GM21723 (cell line): Measurements from ENCODE around the gene FALEC.

Experiments used
- ATAC-seq: cut with Tn5 transposase; IDR thresholded peaks from one replicate; pipeline ENCODE4 v1.9.1; 2021; ENCODE audit warnings: mild to moderate bottlenecking, moderate library complexity; ENCODE audit not compliant: unreplicated experiment

Gene FALEC

DNA sequence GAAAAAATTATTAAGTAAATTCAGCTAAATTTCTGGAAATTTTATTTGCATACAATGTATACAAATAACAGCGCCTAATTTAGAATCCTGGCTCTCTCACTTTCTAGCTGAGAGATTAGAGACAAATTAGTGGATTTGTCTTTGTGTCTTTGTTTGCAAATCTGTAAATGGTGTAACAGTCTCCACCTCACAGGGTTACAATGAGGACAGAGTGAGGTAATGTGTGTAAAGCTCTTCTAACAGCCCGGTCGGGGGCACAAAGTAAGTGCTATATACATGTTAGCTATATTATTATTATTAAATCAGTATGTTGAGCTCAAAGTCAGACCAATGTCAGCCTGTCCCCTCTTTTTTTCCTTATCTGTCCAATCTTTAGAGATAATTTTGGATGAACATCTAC is 28.7 kb downstream of the FALEC start:
- ATAC-seq = no peak

DNA sequence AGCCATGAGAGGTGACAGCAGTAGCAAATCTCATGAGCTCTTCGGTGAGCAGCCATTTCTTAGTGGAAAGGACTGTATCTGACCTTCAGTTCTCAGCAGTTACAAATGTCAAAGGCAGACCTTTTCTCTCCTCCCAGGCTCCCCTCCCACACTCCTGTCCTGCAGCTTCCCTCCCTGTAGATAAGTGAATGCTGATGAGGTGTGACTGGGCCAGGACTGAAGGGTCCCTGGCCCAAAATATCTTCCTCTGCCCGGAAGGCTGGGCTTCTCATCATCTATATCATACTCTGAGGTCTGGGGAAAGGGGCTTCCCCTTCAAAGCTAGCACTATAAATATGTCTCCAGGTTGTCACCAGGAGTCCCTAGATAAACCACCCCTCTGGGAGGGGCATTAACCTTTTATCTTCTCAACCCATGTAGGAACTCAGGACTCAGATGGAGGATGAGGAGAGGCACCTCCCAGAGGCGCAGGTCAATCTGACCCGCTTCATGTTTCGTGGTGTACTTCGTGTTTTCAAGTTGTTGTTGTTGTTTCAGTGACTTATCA is 30.0 kb downstream of the FALEC start:
- ATAC-seq = no peak

DNA sequence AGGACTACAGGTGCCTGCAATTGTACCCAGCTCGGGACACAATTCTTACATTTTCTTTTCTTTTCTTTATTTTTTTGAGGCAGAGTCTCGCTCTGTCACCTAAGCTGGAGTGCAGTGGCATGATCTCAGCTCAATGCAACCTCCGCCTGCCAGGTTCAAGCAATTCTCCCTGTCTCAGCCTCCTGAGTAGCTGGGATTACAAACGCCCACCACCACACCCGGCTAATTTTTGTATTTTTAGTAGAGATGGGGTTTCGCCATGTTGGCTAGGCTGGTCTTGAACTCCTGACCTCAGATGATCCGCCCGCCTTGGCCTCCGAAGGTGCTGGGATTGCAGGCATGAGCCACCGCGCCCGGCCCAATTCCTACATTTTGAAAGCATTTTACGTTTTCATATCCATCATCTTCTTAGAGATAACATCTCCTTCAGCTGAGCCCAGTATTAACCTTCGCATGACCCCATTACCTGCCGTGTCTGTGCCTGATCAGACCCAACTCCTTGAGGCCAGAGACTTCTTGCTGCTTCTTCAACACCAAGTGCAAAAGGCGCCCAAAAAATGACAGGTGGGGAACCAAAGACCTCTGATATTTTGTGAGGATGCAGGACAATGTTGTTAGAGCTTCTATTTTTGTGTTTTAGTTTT is 30.9 kb downstream of the FALEC start:
- no peak for ATAC-seq

DNA sequence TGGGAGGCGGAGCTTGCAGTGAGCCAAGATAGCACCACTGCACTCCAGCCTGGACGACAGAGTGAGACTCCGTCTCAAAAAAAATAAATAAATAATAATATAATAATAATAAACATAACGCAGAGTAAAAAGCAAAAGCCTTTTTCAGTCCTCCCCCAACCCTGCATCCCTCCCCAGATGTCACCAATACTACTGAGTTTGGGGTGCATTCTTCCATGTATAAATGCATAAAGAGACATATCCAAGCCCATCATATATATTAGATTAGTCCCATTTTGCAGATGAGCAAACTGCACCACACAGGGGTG is 32.7 kb downstream of the FALEC start:
- ATAC-seq = no peak

DNA sequence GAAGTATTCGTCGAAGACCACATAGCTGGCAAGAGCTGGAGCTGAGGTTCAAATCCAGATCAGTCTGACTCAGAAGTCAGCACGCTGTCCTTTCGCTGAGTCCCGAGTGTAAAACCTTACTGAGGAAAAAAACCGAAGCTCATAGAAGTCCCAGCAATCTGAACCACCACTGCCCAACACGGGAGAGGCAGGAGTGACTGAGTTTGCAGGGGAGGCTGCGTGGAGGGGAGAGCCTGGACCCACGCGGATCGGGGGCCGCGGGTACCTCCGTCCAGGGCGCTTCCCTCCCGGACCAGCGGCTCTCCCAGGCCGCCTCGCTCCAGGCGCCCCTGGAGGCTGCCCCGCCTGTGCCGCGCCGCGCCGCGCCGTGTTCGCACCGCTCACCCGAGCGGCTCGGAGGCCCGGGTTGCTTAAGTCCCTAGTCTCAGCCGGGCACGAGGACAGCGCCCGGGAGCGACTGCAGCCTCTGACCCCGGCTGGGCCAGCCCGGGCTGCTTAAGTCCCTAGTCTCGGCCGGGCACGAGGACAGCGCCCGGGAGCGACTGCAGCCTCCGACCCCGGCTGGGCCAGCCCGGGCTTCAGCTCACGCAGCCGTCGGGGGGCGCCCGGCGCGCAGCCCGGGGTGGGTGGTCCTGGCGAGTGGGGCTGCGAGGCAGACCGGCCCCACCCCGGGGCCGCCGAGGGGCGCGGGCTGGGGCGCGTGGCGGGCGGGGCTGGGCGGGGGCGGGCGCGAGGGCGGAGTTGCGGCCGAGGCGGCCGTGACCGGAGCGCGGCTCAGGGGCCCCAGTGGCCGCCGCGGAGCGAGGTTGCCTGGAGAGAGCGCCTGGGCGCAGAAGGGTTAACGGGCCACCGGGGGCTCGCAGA is 33.3 kb downstream of the FALEC start, which contains the start of gene ADAMTSL4:
TSS of gene ADAMTSL4 (plus strand) at position 777 of the 864 bp plus-strand sequence. CDS start 2,881 bp downstream, outside the sequence.
- peak; percentile 61 for ATAC-seq

DNA sequence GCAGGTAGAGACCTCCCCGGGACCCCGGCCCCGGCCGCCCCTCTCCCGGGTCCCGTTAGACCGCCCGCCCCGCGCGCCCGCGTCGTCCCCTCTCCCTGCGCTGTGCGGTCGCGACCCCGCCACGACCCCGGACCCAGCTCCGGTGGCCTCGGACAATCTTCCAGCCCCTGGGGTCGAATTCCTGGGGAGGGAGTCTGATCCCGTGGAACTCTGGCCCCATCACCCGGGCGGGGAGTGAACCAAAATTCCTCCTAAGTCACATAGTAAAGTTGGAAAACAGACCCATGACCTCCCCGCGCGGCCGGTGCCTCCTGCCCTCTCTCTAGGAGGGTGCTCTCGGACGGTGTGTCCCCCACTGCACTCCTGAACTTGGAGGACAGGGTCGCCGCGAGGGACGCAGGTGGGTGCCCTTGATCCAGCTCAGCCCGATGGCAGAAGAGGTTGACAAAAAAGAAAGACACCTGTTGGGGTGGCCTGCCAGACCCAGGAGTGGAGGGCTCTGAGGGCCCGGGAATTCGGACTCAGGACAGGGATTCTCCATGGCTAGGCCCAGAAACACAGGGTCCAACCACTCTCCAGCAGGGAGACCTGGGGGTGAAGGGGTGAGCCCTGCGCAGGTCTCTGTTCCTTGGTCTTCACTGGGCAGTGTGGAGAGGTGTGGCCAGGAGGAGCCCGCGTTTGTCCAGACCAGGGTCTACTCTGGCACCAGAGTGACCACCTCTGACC is 34.1 kb downstream of the FALEC start:
- no peak for ATAC-seq

DNA sequence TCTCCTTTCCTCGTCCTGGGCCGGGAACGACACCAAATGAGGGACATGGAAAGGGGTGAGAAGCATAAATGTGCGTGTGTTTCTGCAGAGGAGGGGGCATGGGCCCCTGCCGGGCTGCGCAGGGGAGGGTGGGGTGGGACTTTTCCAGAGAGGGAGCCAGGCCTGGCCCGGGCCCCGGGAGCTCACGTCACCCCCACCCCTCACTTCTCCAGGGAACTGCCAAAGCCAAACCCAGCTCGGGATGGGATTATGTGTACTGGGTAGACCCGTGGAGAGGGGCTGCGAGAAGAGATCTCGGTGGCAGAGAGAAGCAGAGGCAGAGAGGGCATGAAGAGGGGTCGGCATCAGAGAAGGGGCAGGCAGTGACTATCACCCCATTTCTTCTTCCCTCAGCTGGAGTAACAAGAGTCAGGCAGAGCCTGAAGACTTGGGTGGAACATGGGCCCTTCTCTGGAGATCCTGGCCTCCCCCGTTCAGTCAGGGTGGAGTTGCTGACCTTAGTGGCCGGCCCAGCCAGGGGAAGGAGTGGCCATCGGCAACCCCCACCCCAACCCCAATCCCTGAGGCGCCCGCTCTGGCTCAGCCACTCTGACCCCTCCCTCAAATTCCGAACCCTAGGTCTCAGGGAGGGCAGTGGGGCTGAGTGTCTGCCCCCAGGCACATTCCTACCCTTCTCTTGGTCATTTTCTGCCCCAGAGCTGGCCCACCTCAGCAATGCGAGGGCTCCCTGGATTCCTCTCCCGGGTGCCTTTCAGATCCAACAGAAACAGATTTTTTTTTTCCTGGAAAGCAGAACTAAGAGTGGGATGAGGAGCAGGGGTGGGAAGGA is 34.9 kb downstream of the FALEC start:
- no peak for ATAC-seq

DNA sequence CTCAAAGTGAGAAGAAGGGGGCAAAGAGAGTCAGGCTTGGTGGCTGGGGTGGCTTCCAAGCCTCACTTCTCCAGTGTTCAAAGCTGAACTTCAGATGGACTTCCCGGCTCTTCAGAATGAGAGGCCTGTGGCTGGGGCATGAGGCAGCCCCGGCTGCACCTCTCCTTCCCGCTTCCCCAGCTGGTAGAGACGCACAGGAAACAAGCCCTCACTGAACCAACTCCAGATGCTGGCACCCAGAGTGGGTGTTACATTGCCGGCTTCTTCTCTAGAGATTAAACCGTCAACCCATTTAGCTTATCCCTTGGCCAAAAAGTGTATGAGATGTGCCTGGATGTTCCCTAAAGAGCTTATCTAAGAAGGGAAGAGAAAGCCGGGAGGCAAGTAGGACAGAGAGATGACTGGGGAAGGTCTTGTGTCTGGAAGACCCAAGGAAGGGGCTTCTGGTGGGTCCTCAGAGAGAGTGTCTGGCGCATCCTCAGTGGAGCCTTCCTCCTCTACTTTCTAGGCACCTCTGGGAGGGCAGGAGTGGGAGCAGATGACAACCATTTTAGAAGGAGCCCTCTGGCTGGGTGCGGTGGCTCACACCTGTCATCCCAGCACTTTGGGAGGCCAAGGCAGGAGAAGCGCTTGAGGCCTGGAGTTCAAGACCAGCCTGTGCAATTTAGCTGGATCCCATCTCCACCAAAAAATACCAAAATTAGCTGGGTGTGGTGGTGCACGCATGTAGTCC is 35.7 kb downstream of the FALEC start:
- ATAC-seq = no peak

DNA sequence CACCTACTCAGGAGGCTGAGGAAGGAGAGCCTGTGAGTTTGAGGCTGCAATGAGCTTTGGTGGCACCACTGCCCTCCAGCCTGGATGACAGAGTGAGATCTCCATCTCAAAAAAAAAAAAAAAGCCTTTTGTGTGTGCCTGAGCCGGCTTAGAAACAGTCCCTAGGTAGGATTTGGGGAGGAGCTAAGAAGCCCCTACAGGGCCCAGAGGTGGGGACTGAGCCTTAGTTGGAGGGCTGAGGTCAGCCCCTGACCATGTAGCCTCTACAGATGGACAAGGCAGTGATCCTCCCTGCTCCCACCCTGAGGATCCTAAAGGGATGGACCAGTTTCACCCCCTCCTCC is 36.2 kb downstream of the FALEC start:
- no peak for ATAC-seq

DNA sequence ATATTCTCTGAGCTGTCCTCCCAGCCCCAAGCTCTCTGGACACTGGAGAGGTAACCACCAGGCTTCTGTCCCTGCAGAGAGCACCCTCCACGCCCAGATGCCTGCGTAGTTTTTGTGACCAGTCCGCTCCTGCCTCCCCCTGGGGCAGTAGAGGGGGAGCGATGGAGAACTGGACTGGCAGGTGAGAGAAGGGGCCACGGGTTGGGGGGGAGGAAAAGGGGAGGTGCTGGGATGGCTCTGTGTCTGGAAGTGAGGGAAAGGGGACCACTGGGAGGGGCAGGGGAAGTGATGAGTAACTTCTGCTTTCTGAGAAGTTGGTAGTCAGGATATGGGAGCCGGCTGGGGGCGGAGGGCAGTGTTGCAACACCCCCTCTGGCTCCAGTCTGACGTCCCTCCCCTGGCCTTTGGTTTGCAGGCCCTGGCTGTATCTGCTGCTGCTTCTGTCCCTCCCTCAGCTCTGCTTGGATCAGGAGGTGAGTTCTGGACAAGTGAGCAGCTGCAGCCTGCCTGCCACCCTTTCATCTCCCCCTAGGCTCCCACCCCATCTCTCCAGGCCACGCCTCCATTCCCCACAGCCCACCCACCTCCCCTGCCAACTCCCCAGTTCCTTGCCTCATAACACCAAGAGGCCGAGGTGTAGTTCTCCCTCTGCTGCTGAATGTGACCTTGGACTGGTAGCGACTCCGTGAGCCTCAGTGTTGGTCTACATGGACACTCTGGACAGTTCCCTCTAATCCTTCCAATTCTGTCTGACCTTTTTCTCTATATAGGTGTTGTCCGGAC is 36.8 kb downstream of the FALEC start:
- ATAC-seq = no peak

DNA sequence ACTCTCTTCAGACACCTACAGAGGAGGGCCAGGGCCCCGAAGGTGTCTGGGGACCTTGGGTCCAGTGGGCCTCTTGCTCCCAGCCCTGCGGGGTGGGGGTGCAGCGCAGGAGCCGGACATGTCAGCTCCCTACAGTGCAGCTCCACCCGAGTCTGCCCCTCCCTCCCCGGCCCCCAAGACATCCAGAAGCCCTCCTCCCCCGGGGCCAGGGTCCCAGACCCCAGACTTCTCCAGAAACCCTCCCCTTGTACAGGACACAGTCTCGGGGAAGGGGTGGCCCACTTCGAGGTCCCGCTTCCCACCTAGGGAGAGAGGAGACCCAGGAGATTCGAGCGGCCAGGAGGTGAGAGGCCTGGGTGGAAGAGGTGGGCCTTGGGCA is 37.3 kb downstream of the FALEC start:
- no peak for ATAC-seq

DNA sequence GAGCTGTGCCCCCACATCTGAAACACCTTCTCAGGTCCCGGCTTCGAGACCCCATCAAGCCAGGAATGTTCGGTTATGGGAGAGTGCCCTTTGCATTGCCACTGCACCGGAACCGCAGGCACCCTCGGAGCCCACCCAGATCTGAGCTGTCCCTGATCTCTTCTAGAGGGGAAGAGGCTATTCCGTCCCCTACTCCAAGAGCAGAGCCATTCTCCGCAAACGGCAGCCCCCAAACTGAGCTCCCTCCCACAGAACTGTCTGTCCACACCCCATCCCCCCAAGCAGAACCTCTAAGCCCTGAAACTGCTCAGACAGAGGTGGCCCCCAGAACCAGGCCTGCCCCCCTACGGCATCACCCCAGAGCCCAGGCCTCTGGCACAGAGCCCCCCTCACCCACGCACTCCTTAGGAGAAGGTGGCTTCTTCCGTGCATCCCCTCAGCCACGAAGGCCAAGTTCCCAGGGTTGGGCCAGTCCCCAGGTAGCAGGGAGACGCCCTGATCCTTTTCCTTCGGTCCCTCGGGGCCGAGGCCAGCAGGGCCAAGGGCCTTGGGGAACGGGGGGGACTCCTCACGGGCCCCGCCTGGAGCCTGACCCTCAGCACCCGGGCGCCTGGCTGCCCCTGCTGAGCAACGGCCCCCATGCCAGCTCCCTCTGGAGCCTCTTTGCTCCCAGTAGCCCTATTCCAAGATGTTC is 38.0 kb downstream of the FALEC start:
- no peak for ATAC-seq

DNA sequence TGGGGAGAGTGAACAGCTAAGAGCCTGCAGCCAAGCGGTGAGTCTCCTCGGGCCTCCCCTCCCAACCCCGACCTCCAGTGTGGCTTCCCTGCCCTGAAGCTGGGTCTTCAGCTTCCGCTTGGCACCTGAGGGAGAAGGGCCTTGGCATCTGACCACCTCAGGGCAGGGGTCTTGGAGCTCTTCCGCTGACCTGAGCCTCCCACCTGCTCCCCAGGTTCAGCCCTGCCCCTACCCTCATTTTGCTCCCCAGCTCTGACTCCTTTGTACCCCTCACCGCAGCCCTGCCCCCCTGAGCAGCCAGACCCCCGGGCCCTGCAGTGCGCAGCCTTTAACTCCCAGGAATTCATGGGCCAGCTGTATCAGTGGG is 38.5 kb downstream of the FALEC start:
- no peak for ATAC-seq

DNA sequence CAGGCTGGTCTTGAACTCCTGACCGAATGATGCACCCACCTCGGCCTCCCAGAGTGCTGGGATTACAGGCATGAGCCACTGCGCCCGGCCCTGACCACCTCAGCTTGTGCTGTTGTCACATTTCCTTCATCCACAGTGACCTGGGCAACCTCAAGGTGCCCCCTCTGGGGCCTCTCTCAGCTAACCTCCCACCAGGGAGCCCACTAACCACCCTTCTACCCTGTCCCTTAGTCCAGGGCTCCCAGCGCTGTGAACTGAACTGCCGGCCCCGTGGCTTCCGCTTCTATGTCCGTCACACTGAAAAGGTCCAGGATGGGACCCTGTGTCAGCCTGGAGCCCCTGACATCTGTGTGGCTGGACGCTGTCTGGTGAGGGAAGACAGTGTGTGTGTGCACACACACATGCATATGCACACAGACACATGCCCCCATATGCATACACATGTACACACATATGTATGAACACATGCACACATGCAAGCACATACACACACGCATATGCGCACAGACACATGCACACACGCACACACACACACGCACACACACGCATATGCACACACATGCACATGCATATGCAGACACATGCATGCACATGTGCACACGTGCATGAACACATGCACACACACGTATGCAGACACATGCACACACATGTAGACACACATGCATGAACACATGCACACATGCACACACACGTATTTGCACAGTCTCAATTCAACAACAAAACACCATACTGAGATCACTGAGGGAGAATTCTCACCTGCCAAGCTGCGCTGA is 39.8 kb downstream of the FALEC start:
- no peak for ATAC-seq

DNA sequence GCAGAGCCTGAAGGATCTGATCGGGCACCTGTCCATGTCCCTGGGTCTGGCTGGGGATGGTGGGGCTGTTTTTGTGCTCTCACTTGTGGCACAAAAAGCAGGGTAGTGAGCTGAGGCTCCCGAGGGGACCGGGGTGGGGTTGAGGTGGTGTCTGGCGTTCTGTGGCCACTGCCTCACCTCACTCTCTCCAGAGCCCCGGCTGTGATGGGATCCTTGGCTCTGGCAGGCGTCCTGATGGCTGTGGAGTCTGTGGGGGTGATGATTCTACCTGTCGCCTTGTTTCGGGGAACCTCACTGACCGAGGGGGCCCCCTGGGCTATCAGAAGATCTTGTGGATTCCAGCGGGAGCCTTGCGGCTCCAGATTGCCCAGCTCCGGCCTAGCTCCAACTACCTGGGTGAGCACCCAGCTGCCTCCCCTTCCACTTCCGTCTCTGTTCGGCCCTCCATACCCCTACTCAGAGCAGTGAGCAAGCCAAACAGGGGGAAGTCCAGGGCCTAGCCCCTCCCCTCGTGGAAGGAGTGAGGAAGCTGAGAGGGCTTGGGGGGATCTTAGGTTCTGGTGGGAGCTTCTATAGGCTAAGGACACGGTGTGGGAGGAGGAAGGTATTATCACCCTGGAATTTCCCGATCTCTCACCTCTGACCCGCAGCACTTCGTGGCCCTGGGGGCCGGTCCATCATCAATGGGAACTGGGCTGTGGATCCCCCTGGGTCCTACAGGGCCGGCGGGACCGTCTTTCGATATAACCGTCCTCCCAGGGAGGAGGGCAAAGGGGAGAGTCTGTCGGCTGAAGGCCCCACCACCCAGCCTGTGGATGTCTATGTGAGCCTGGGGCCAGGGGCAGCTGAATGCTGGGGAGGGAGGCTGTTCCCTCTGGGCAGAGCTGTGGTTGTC is 40.7 kb downstream of the FALEC start:
- no peak for ATAC-seq

DNA sequence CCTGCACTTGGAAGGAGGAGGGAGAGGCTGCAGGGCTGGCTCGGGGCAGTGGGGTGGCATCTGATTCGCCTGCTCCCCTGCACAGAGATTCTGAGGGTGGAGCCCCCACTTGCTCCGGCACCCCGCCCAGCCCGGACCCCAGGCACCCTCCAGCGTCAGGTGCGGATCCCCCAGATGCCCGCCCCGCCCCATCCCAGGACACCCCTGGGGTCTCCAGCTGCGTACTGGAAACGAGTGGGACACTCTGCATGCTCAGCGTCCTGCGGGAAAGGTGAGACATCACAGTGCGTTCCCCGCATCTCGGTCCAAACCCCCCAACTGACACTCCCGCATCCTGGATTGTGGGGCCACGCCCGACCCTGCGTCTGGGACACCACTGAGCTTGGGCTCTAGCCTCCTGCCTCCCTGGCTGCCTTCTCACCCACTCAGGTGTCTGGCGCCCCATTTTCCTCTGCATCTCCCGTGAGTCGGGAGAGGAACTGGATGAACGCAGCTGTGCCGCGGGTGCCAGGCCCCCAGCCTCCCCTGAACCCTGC is 41.6 kb downstream of the FALEC start:
- ATAC-seq = no peak

DNA sequence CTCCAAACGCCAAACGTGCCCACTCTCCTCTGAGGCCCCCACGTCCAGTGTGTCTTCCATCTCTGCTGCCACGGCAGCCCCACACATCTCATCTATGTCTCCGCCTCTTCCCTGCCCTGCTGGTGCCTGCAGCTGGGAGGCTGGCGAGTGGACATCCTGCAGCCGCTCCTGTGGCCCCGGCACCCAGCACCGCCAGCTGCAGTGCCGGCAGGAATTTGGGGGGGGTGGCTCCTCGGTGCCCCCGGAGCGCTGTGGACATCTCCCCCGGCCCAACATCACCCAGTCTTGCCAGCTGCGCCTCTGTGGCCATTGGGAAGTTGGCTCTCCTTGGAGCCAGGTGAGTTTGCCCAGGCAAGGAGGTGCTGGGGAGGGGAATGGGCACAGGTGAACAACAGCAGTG is 42.3 kb downstream of the FALEC start:
- no peak for ATAC-seq
